ENCODE data around the gene RBM3.

- no peak for TF ChIP-seq POLR2AphosphoS5 (IDR thresholded peaks at IDR 0.05; ENCODE audit: low read depth, low read length)
- TF ChIP-seq, protein P1, sequence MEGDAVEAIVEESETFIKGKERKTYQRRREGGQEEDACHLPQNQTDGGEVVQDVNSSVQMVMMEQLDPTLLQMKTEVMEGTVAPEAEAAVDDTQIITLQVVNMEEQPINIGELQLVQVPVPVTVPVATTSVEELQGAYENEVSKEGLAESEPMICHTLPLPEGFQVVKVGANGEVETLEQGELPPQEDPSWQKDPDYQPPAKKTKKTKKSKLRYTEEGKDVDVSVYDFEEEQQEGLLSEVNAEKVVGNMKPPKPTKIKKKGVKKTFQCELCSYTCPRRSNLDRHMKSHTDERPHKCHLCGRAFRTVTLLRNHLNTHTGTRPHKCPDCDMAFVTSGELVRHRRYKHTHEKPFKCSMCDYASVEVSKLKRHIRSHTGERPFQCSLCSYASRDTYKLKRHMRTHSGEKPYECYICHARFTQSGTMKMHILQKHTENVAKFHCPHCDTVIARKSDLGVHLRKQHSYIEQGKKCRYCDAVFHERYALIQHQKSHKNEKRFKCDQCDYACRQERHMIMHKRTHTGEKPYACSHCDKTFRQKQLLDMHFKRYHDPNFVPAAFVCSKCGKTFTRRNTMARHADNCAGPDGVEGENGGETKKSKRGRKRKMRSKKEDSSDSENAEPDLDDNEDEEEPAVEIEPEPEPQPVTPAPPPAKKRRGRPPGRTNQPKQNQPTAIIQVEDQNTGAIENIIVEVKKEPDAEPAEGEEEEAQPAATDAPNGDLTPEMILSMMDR (IDR thresholded peaks at IDR 0.05): no peak
These were observed 39.3 kb downstream of the RBM3 start for GRCh38 chrX:48613502-48614160.
